Measurements from ENCODE around the gene TRAPPC5.

Gene TRAPPC5

GRCh38 chr19:7699417-7700401 lies 19.1 kb downstream of the TRAPPC5 start:
- DNase-seq (ENCODE audit: low read depth, low spot score): no peak

GRCh38 chr19:7701049-7701653 lies 20.5 kb downstream of the TRAPPC5 start:
- DNase-seq (ENCODE audit: low read depth, low spot score): no peak

- no peak for DNase-seq (ENCODE audit: low read depth, low spot score)
Measured at GRCh38 chr19:7701654-7702457, 21.2 kb downstream of the TRAPPC5 start, which contains the start of gene FCER2. Gene FCER2, minus strand, starts transcription at chr19:7702131. Its CDS starts 2,371 bp downstream, at chr19:7699760.

- no peak for DNase-seq (ENCODE audit: low read depth, low spot score)
Measured at GRCh38 chr19:7703332-7703731, 22.7 kb downstream of the TRAPPC5 start.

- no peak for DNase-seq (ENCODE audit: low read depth, low spot score)
Measured at GRCh38 chr19:7704280-7705060, 23.8 kb downstream of the TRAPPC5 start.

- no peak for DNase-seq (ENCODE audit: low read depth, low spot score)
Measured at GRCh38 chr19:7705387-7706187, 25.0 kb downstream of the TRAPPC5 start.

GRCh38 chr19:7706188-7706954 lies 25.7 kb downstream of the TRAPPC5 start:
- DNase-seq (ENCODE audit: low read depth, low spot score): no peak

- no peak for DNase-seq (ENCODE audit: low read depth, low spot score)
Measured at GRCh38 chr19:7706955-7707456, 26.4 kb downstream of the TRAPPC5 start.

- no peak for DNase-seq (ENCODE audit: low read depth, low spot score)
Measured at GRCh38 chr19:7709932-7710460, 29.4 kb downstream of the TRAPPC5 start.

- DNase-seq (ENCODE audit: low read depth, low spot score): no peak
Measured at GRCh38 chr19:7710616-7711015, 30.0 kb downstream of the TRAPPC5 start.

GRCh38 chr19:7715671-7716070 lies 35.0 kb downstream of the TRAPPC5 start:
- DNase-seq (ENCODE audit: low read depth, low spot score): no peak

GRCh38 chr19:7716762-7717161 lies 36.1 kb downstream of the TRAPPC5 start:
- no peak for DNase-seq (ENCODE audit: low read depth, low spot score)

GRCh38 chr19:7718668-7719067 lies 38.0 kb downstream of the TRAPPC5 start:
- no peak for DNase-seq (ENCODE audit: low read depth, low spot score)

- no peak for DNase-seq (ENCODE audit: low read depth, low spot score)
Measured at GRCh38 chr19:7720351-7720750, 39.7 kb downstream of the TRAPPC5 start.

- DNase-seq (ENCODE audit: low read depth, low spot score): no peak
Measured at GRCh38 chr19:7722231-7722651, 41.6 kb downstream of the TRAPPC5 start.

- DNase-seq (ENCODE audit: low read depth, low spot score): no peak
Measured at GRCh38 chr19:7725791-7726190, 45.2 kb downstream of the TRAPPC5 start.

- no peak for DNase-seq (ENCODE audit: low read depth, low spot score)
Measured at GRCh38 chr19:7729211-7729610, 48.6 kb downstream of the TRAPPC5 start.

- DNase-seq (ENCODE audit: low read depth, low spot score): no peak
Measured at GRCh38 chr19:7729831-7730285, 49.2 kb downstream of the TRAPPC5 start.
